GM12878 (cell line): ENCODE measurements around the gene CAMTA1. TPM values are rescaled to one million over a fixed set of nuclear protein-coding genes. Genes with fewer than 3 reads are reported as not detected.

Experiments used
- ATAC-seq: fragments of 200-7000 bp; cut with Tn5 transposase; 3 replicates; pipeline ENCODE4 v1.9.1; 2020; ENCODE audit warnings: mild to moderate bottlenecking, moderate library complexity
- BruUV-seq: library from RNA; stranded (reverse); fragments of 400-500 nt; replicated peaks from 2 replicates; lab custom pipeline; 2021; lab: Mats Ljungman, UMichigan
- CTCF ChIA-PET: fragments of 300-600 bp; sonication (Branson Sonifier 250); formaldehyde crosslinking; extraction: SDS; loops from one replicate; lab custom pipeline; 2021; ENCODE audit warnings: inconsistent platforms; lab: Yijun Ruan, JAX
- POLR2A ChIA-PET: fragments of 350-600 bp; formaldehyde crosslinking; extraction: SDS; loops from one replicate; lab custom pipeline; 2021; ENCODE audit warnings: inconsistent platforms; lab: Charles Lee
- RAD21 ChIA-PET: fragments of 300-600 bp; sonication (Branson Sonifier 250); formaldehyde crosslinking; loops from one replicate; lab custom pipeline; 2023; ENCODE audit warnings: antibody characterized with exemption; ENCODE audit not compliant: unreplicated experiment; lab: Charles Lee
- SMC1A ChIA-PET: fragments of 300-600 bp; sonication (Branson Sonifier 250); formaldehyde crosslinking; loops from one replicate; lab custom pipeline; 2023; ENCODE audit not compliant: unreplicated experiment, uncharacterized antibody; lab: Charles Lee
- DNase-seq: peaks from one replicate; pipeline ENCODE4 v3.0.0-alpha.2; 2011; ENCODE audit warnings: low read depth, low spot score
- FAIRE-seq: peaks from 3 replicates; lab custom pipeline; 2011; peaks lifted over from hg19 to GRCh38; lab: Jason Lieb, UNC
- H2AFZ ChIP-seq: 2 replicates; pipeline ENCODE4 v1.6.0; 2011; ENCODE audit warnings: low read depth, low read length, control low read depth; ENCODE audit not compliant: control insufficient read depth
- H3K27ac ChIP-seq: 2 replicates; pipeline ENCODE4 v1.5.1; 2011; ENCODE audit warnings: control low read depth; ENCODE audit not compliant: control insufficient read depth, insufficient read depth
- H3K27me3 ChIP-seq, 2 experiments: replicated peaks in 1 of 2; 2 replicates each; pipeline versions ENCODE4 v1.6.0 to v1.6.1; 2011; ENCODE audit warnings: low read length in 1 of 2; ENCODE audit not compliant: control insufficient read depth in 2 of 2, insufficient read depth in 2 of 2
- H3K36me3 ChIP-seq, 2 experiments: 2 replicates each; pipeline ENCODE4 v1.5.1; 2011; ENCODE audit warnings: low read length in 1 of 2; ENCODE audit not compliant: control insufficient read depth in 2 of 2, insufficient read depth in 2 of 2
- H3K4me1 ChIP-seq: 2 replicates; pipeline ENCODE4 v1.6.1; 2011; ENCODE audit warnings: mild to moderate bottlenecking, low read length, moderate library complexity, mixed read lengths; ENCODE audit not compliant: control insufficient read depth, insufficient read depth
- H3K4me2 ChIP-seq: 2 replicates; pipeline ENCODE4 v1.6.0; 2011; ENCODE audit warnings: control low read depth; ENCODE audit not compliant: control insufficient read depth, insufficient read depth
- H3K4me3 ChIP-seq: fragments of 200-600 bp; sonication (generic); 2 replicates; pipeline ENCODE4 v1.5.1; 2016
- H3K79me2 ChIP-seq: 2 replicates; pipeline ENCODE4 v1.6.0; 2011; ENCODE audit warnings: low read length; ENCODE audit not compliant: control insufficient read depth, insufficient read depth
- H3K9ac ChIP-seq: 2 replicates; pipeline ENCODE4 v1.8.0; 2011; ENCODE audit warnings: low read length, control low read depth, mixed read lengths; ENCODE audit not compliant: control insufficient read depth, insufficient read depth
- H3K9me3 ChIP-seq: replicated peaks from 3 replicates; pipeline ENCODE4 v1.5.1; 2011; ENCODE audit warnings: mild to moderate bottlenecking, low read length; ENCODE audit not compliant: control insufficient read depth, insufficient read depth
- H4K20me1 ChIP-seq: 2 replicates; pipeline ENCODE4 v1.6.0; 2011; ENCODE audit not compliant: control insufficient read depth, insufficient read depth
- CBX5 ChIP-seq: sonication (generic); IDR thresholded peaks from 2 replicates; pipeline ENCODE4 v1.6.1; 2016; ENCODE audit warnings: low read depth, moderate library complexity, mild to moderate bottlenecking, inconsistent platforms
- NFYB ChIP-seq: IDR thresholded peaks from 2 replicates; pipeline ENCODE4 v1.6.1; 2011; ENCODE audit warnings: low read depth, mild to moderate bottlenecking, low read length, improper control_type of control experiment, moderate library complexity; ENCODE audit not compliant: insufficient read depth
- NR2C2 ChIP-seq: IDR thresholded peaks from 2 replicates; pipeline ENCODE4 v1.6.1; 2011; ENCODE audit warnings: borderline replicate concordance, low read depth; ENCODE audit not compliant: control insufficient read depth, insufficient read length
- RCOR1 ChIP-seq: conservative IDR thresholded peaks from 2 replicates; pipeline ENCODE4 v1.6.1; 2012; ENCODE audit warnings: low read depth, low read length, improper control_type of control experiment
- SMAD5 ChIP-seq: IDR thresholded peaks from 2 replicates; pipeline ENCODE4 v1.6.1; 2016; ENCODE audit warnings: antibody characterized with exemption, low read depth
- SPI1 ChIP-seq: IDR thresholded peaks from 2 replicates; pipeline ENCODE4 v1.6.1; 2011; ENCODE audit warnings: low read depth, mild to moderate bottlenecking, low read length, moderate library complexity, borderline replicate concordance; ENCODE audit not compliant: insufficient read depth
- SUPT20H ChIP-seq: IDR thresholded peaks from 2 replicates; pipeline ENCODE4 v1.6.1; 2011; ENCODE audit warnings: low read depth, mild to moderate bottlenecking, low read length, moderate library complexity, borderline replicate concordance; ENCODE audit not compliant: control insufficient read depth
- SUZ12 ChIP-seq: fragments of 200-600 bp; sonication (generic); IDR thresholded peaks from one replicate; pipeline ENCODE4 v1.6.1; 2018; ENCODE audit warnings: antibody characterized with exemption, mild to moderate bottlenecking; ENCODE audit not compliant: unreplicated experiment
- WGBS: methylation state at CpG from one replicate; pipeline ENCODE4 v1.1.6; 2016; ENCODE audit warnings: low lambda C conversion rate; ENCODE audit not compliant: insufficient replicate concordance, insufficient coverage; ENCODE audit errors: missing lambda C conversion rate; 5-methylcytosine and 5-hydroxymethylcytosine counted together
- in situ Hi-C: fragments of 300-500 bp; cut with MboI; formaldehyde crosslinking; loops from 9 replicates; pipeline ENCODE4 v1.14.3; 2018; ENCODE audit warnings: mixed read lengths
- intact Hi-C: fragments of 100-400 bp; cut with micrococcal nuclease; formaldehyde crosslinking; loops from one replicate; pipeline ENCODE4 v1.14.2; 2022; ENCODE audit not compliant: unreplicated experiment
- polyA plus RNA-seq, 11 experiments: library from polyadenylated mRNA; depleted of rRNA in 4 of 11; unstranded in 6 of 11; stranded (reverse) in 5 of 11; fragments of >200 nt; fragmentation: Nextera tagmentation in 4 of 11; fragmentation: Illumina TruSeq in 1 of 11; extraction: Ambion mirVana in 4 of 11; extraction: Trizol in 1 of 11; gene quantifications; 1 replicate in 1 of 11; 2 replicates in 10 of 11; pipeline versions ENCODE4 v1.2.1 to v1.2.3, GENCODE V29; 2011 to 2016; ENCODE audit warnings: inconsistent platforms in 2 of 11, missing spikeins in 2 of 11, low read depth in 1 of 11
- total RNA-seq, 4 experiments: library from RNA; depleted of rRNA in 3 of 4; stranded (reverse); fragments of >200 nt in 3 of 4; fragmentation: Illumina TruSeq in 1 of 4; extraction: Trizol in 1 of 4; gene quantifications; 2 replicates each; pipeline versions ENCODE4 v1.2.1 to v1.2.3, GENCODE V29; 2013 to 2021

CAMTA1 gene
- total and polyA plus RNA-seq, 10 of the 15 experiments (the other 5 are each of a cell fraction or from before 2014, with no cell fraction given): 37.7 to 148 (median 76.4) TPM

DNA sequence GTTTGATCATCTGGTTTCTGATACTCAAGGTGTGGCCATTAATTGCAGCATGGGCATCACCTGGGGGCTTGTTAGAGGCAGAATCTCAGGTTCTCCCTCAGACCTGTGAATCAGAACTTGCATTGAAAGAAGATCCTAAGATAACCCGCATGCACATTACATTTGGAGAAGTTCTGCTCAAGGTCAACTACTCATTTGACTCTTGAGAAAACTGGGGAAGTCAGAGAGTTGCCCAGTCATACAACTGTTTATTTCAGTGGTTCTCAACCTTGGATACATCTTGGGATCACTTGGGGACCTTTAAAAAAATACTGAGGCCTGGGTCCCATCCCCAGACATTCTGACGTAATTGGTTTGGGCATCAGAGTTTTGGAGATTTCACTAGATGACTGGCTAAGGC lies 30.5 kb downstream of the CAMTA1 start:
- H3K27me3 ChIP-seq: no peaks in the 10 kb centered on the region
- no peak overlapping the region for H3K27ac ChIP-seq
- H3K79me2 ChIP-seq: peaks cover 30% of the 10 kb centered on the region
- WGBS: 50% methylated on average over 2 of the region's 2 CpGs
- H4K20me1 ChIP-seq: no peaks in the 10 kb centered on the region
- peaks cover 3% of the 10 kb centered on the region for H3K4me1 ChIP-seq
- H3K36me3 ChIP-seq: no peaks in the 10 kb centered on the region; a peak in 1 of 4 replicates
- ChIA-PET CTCF (no interaction called here), RAD21 (no interaction called here), POLR2A (no interaction called here), SMC1A (interaction anchor here (0.5 to 5.7 kb wide), 2 partner anchors 10 to 26 kb away, joined by 3 to 45 read pairs; no protein-coding TSS in a partner anchor)
- intact Hi-C loops (no loop called here), in situ Hi-C loops (no loop called here)
- no peak for ATAC-seq
- no TSS peak for BruUV-seq
- no peak overlapping the region for H3K4me3 ChIP-seq
- no peak overlapping the region for H3K9ac ChIP-seq
- no peak for FAIRE-seq
- no peaks in the 10 kb centered on the region for H3K9me3 ChIP-seq
- TF ChIP-seq SMAD5 (no peak), SUZ12 (no peak), SUPT20H (no peak), RCOR1 (no peak), SPI1 (no peak), CBX5 (no peak), NR2C2 (no peak), NFYB (no peak)
- DNase-seq: no peak
- no peak overlapping the region for H3K4me2 ChIP-seq
- H2AFZ ChIP-seq: no peak overlapping the region
